Neutrophil (primary cell): ENCODE data around the gene ANKH.

Experiments
- H3K27ac ChIP-seq: fragments of 200-600 bp; sonication (generic); 2 replicates; pipeline ENCODE4 v1.5.1; 2016; ENCODE audit warnings: mild to moderate bottlenecking, moderate library complexity
- H3K27me3 ChIP-seq: fragments of 200-600 bp; sonication (generic); 2 replicates; pipeline ENCODE4 v1.6.0; 2016; ENCODE audit warnings: mild to moderate bottlenecking
- H3K36me3 ChIP-seq: fragments of 200-600 bp; sonication (generic); 2 replicates; pipeline ENCODE4 v1.5.1; 2017
- H3K4me1 ChIP-seq, 2 experiments: fragments of 200-600 bp in 1 of 2; sonication (generic) in 1 of 2; 1 replicate in 1 of 2; 2 replicates in 1 of 2; pipeline versions ENCODE4 v1.5.1 to v1.6.1; 2013 to 2016; ENCODE audit warnings: low read depth in 1 of 2, low read length in 1 of 2, mild to moderate bottlenecking in 1 of 2, moderate library complexity in 1 of 2; ENCODE audit not compliant: control insufficient read depth in 1 of 2, insufficient read depth in 1 of 2
- H3K4me3 ChIP-seq, 2 experiments: fragments of 200-600 bp in 1 of 2; sonication (generic) in 1 of 2; 1 replicate in 1 of 2; 2 replicates in 1 of 2; pipeline ENCODE4 v1.5.1; 2013 to 2016; ENCODE audit warnings: low read depth in 1 of 2, low read length in 1 of 2, mild to moderate bottlenecking in 1 of 2, moderate library complexity in 1 of 2
- H3K9me3 ChIP-seq: fragments of 200-600 bp; sonication (generic); 2 replicates; pipeline ENCODE4 v1.5.1; 2016
- TF ChIP-seq, protein P1 (sequence below): fragments of 200-600 bp; sonication (generic); IDR thresholded peaks from 2 replicates; pipeline ENCODE4 v1.5.1; 2016; ENCODE audit warnings: antibody characterized with exemption

ANKH gene

GRCh38 chr5:14752497-14753071, 119.0 kb downstream of the ANKH start:
- H3K36me3 ChIP-seq, result no peaks in the 10 kb centered on the region
- H3K27ac ChIP-seq, result no peak overlapping the region
- no peaks in the 10 kb centered on the region for H3K27me3 ChIP-seq
- no peaks in the 10 kb centered on the region for H3K9me3 ChIP-seq
- peaks cover 0 to 2% of the 10 kb centered on the region in 2 experiments for H3K4me1 ChIP-seq
- TF ChIP-seq, protein P1, sequence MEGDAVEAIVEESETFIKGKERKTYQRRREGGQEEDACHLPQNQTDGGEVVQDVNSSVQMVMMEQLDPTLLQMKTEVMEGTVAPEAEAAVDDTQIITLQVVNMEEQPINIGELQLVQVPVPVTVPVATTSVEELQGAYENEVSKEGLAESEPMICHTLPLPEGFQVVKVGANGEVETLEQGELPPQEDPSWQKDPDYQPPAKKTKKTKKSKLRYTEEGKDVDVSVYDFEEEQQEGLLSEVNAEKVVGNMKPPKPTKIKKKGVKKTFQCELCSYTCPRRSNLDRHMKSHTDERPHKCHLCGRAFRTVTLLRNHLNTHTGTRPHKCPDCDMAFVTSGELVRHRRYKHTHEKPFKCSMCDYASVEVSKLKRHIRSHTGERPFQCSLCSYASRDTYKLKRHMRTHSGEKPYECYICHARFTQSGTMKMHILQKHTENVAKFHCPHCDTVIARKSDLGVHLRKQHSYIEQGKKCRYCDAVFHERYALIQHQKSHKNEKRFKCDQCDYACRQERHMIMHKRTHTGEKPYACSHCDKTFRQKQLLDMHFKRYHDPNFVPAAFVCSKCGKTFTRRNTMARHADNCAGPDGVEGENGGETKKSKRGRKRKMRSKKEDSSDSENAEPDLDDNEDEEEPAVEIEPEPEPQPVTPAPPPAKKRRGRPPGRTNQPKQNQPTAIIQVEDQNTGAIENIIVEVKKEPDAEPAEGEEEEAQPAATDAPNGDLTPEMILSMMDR, result no peak
- H3K4me3 ChIP-seq, result no peak overlapping the region

- Histone ChIP-seq H3K36me3 (no peaks in the 10 kb centered on the region), H3K27ac (no peak overlapping the region), H3K9me3 (no peaks in the 10 kb centered on the region), H3K4me1 (no peaks in the 10 kb centered on the region), H3K4me3 (no peak overlapping the region), H3K27me3 (no peaks in the 10 kb centered on the region)
- TF ChIP-seq, protein P1, result no peak
These were observed 120.9 kb downstream of the ANKH start for GRCh38 chr5:14750712-14751111.

DNA sequence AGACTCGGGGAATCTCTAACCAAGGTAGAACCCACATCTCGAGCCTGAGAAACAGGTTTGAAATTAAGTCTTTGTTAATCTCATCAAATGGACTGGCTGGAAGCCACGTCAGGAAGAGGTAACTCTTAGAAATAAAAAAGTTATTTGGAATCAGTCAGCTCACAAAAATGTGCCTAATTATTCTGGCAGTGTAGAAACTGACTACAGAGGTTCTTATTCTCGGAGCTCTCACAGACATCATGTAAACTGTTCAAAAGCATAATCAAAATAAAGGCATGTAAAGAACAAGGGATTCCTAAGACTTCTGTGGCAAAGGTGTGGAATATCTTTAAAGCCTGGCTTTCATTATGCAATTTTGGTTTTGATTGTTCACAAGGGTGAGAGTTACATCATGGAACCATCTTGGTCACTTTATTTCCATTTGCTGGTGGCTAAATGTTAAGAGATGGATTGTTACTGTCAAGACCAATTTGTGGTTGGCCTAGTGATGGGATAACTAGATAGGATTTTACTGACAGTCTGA, 121.9 kb downstream of the ANKH start:
- Histone ChIP-seq H3K9me3 (no peaks in the 10 kb centered on the region), H3K36me3 (no peaks in the 10 kb centered on the region), H3K4me1 (no peaks in the 10 kb centered on the region), H3K27ac (no peak overlapping the region), H3K4me3 (no peak overlapping the region), H3K27me3 (no peaks in the 10 kb centered on the region)
- TF ChIP-seq, protein P1, result no peak

DNA sequence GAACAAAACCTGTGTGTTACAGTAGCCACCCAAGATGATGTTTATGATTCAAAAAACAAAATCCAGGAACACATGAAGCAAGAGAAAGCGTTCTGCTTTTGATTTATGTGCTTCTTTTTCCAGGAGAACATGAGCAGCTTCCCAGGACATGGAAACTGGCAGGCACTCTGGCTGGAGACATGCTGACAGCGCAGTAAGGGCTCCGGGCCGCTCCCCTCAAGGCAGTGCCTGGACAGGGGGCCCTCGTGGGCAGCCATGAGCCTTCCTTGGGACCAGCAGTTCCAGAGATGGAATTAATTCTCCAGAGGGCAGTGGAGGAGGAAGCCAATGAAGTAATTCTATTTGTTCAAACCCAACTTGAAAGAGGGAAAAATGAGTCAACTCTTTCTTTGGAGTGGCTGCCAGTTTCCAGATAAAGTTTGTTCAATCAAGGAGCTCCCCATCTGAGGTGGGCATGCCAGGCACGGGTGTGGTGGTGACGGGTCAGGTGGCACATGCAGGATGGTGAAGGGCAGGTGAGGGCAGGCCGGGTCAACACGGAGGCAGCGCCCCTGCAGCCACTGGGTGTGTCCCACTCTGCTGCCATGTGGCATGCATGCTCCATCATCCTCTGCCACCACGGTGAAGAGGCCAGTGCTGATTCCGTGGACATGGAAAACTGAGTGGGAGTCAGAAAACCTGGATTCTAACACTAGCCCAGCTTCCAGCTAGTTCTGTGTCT, 123.2 kb downstream of the ANKH start:
- Histone ChIP-seq H3K36me3 (no peaks in the 10 kb centered on the region), H3K4me1 (no peaks in the 10 kb centered on the region), H3K27ac (no peak overlapping the region), H3K9me3 (no peaks in the 10 kb centered on the region), H3K4me3 (no peak overlapping the region), H3K27me3 (no peaks in the 10 kb centered on the region)
- TF ChIP-seq, protein P1, result no peak

DNA sequence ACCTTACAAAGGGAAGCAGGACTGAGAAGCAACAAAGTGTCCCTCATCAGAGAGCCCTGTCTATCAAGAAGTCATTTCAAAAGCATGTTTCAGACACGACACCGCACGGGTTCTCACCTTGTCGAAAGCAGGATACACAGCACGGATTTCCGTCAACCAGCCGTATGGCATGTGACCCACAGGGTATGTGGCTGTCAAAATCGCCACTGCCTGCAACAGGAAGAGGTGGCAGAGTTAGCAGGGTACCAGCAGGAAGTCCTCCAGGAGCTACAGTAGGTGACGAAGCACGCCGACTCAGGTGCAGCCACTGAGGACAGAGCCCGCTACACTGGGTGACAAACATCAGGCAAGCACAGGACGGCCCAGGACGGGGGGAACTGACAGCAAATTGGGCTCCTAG, 125.8 kb downstream of the ANKH start:
- Histone ChIP-seq H3K4me1 (no peaks in the 10 kb centered on the region), H3K27me3 (no peaks in the 10 kb centered on the region), H3K36me3 (no peaks in the 10 kb centered on the region), H3K27ac (no peak overlapping the region), H3K4me3 (no peak overlapping the region), H3K9me3 (no peaks in the 10 kb centered on the region)
- TF ChIP-seq, protein P1, result no peak
